ENCODE data around the gene PDHA1.

Gene PDHA1

DNA sequence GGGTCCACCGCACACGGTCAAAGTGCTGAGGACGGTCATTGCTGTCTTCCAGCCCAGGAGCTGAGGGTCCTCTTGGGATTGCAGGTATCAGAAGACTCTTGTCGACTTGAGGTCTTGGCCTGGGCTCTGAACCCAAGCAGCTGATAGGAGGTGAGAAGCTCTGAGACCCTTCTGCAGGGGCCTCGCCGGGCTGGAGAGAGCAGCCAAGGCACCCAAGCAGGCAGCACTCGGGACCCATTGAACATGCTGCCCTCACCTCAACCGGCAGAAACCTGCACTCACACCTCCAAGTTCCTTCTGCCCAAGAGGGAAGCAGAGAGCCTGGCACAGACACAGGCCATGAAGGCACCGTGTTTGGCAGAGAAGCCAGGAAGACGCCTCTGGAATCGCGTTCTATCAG, 34.1 kb downstream of the PDHA1 start:
- DNase-seq = no peak

DNA sequence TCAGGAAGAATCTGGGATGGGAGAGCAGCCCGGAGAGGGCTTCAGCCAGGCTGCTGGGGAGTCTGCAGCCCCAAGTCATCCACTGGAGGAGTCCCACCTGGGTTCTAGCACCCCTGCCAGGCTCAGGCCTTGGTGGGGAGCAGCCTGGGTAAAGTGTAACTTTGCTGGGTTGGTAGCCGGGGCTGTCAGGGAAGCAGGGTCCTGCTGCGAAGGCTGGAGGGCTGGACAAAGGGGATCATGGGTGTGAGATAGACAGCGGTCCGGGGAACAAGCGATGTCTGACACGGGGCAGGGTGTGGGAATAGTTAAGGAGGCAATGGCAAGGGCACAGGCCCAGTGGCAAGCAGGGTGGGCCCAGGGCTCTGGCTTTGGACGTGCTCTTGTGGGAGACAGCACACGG, 37.6 kb downstream of the PDHA1 start:
- DNase-seq = no peak

DNA sequence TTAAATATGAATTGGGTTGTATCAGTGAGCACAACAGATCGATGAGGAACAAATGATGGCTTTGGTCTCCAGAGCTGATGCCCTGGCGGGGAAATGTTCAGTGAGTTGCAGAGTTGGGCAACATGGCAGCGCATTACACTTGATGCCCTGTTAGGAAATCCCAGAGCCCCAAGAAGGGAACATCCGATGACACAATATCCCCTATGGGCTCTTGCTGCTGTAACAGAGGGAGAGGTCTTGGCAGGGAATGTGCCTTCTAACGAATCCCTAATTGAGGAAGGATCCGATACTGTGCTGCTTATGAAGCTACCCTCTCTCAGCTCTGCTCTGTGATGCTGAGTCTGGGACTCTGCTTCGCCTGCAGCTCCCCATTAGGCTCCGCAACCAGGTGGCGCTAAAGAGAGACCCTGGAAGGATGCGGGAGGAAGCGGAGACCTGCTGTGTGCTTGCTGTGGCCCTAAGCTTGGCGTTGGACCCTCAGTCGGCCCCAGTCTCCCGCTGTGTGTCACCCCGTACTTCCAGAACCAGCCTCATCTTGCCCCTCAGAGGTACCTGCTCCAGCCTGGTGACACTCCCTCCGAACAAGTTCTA, 38.9 kb downstream of the PDHA1 start:
- DNase-seq = no peak

DNA sequence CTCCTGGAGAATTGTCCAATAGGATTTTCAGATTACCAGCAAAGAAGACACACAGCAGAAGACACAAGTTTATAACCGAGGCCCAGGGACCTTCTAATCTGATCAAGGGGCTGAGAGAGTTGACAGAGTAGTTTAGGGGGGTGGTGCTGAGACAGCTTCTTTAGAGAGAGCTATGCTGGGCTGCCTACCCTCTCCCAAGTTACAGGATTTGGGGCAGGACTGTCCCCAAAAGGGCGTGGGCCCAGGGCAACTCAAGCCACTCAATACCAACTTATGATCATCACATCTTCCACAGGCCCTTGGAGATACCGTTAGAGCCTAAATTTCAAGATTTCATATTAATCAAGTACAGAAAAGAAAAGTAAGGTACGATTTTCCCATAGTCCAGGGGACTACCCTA, 43.0 kb downstream of the PDHA1 start:
- no peak for DNase-seq

DNA sequence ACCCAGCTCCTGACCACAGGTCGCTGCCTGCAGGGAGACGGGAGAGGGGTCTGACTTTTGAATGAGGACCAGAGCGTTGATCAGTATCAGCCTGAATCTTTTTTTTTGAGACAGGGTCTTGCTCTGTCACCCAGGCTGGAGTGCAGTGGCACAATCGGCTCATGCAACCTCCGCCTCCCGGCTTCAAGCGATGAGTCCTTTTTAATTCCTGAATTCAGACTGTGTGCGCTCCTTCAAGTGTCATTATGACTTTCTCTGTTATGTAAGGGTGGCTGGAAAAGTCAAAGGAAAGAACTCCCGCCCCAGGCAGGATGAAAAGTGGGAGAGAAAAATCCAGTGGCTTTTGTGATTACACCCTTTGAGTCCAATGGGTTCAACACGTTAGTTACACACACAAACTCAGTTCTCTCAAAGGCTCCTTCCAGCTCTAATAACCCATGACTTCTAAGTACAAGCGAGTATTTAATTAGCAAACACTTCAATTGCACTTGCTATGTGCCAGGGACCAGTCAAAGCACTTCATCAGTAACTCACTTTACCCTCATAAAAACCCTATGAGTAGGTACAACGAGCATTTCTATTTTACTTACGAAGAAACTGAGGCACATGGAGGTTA, 44.4 kb downstream of the PDHA1 start:
- DNase-seq = no peak

DNA sequence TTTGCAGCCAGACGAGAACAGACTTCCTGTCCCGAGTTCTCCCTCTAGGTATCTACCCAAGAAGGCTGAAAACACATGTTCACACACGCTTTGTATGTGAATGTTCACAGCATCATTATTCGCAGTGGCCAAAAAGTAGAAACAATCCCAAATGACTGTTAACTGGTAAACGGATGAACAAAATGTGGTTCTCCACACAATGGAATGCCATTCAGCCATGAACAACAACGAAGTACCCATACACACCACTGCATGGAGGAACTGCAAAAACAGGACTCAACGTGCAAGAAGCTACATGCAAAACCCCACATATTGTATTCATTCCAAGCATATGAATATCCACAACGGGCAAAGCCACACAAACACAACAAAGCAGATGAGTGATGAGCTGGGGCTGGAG, 45.0 kb downstream of the PDHA1 start:
- no peak for DNase-seq

DNA sequence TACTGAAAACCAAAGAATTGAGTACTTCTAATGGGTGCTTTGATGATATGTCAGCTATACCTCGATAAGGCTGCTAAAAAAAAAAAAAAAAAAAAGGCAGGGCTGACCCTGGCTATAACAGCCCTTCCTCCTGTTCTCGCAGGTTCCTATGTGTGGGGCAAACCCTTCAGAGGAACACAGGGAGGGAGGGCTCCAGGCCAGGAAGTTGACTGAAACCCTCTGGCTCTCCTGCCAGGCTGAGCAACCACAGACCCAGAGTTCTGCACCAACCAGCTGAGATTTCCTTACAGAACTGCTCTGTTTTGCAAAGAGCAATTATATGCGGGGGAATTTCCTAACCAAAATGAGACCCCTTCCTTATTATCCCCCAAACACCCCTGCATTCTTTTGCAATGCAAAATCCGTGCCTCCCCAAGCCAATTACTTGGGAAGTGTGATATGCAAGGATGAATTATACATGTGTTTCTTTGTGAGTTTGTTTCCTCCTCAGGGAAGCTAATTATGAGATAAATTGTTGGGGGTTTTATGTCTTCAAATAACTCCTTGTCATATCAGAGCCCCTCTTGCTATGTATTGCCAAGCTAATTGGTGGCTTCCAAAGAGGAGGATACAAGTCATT, 45.6 kb downstream of the PDHA1 start:
- no peak for DNase-seq

DNA sequence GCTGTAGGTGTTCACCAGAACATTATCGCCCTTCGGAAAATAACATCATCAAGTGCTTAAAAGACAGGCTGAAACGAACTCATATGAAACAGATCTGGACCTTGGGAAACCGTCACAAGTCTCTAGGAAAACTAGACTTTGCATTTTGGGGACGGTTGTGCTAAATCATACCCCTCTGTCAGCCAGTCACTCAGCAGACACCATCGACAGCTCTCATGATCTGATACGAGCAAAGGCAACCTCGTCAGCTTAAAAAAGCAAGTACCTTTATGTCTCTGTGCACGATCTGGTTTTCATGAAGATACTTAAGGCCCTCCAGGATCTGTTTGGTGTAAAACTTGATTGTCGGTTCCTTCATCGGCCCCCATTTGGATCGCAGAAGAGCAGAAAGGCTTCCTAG, 48.4 kb downstream of the PDHA1 start:
- DNase-seq = no peak

DNA sequence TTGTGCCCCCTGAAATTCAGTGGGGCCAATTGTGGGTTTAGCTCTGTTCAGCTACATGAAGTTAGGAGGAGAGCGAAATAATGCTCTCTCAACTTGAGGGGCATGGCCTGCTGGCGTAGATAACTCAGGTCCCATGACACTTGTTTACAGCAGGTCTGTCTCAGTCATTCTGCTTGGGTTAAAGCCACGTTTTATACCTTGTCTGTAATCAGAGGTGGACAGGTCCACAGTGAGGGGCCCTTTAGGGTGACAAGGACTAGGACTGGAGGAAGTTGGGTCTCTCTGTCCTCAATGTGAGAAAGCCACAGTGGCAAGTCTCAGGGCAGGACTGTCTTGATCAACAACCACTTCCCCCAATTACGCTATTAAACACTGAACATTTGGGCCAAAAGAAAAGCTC, 49.0 kb downstream of the PDHA1 start:
- no peak for DNase-seq

DNA sequence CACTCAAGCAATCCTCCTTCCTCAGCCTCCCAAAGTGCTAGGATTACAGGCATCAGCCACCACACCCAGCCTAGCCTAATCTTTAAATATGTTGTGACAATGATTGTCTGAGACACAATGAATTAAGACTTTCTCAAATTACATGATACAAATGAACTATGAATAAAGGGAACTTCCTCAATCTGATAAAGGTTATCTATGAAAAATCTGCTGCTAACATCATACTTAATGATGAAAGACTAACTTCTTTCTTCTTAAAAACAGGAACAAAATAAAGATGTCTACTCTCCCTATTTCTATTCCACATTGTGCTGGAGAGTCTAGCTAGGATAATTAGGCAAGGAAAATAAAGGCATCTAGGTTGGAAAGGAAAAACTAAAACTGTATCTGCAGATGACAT, 60.0 kb downstream of the PDHA1 start:
- DNase-seq = no peak

DNA sequence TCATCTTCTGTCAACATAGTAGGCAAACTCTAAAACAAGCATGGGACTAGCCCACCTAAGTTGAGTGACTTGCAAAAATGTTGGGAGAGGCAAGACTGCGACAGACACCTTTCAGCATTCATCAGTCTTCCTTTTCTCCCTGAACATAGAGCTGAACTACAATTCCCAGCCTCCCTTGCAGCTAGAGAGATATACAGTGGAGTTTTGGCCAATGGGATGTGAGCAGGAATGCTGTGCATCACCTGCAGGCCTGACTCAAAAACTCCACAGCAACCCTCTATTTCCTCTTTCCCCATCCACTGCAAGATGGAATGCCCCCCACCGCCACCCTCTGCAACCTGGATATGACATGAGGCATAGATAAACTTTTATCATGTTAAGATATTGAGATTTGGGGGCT, 66.5 kb downstream of the PDHA1 start:
- DNase-seq = no peak
